Measurements from ENCODE around the gene ACLY. TPM values are rescaled to one million over a fixed set of nuclear protein-coding genes. Genes with fewer than 3 reads are reported as not detected.

Gene ACLY
- total RNA-seq, 1 experiment from 2014 or later, result 184 TPM

DNA sequence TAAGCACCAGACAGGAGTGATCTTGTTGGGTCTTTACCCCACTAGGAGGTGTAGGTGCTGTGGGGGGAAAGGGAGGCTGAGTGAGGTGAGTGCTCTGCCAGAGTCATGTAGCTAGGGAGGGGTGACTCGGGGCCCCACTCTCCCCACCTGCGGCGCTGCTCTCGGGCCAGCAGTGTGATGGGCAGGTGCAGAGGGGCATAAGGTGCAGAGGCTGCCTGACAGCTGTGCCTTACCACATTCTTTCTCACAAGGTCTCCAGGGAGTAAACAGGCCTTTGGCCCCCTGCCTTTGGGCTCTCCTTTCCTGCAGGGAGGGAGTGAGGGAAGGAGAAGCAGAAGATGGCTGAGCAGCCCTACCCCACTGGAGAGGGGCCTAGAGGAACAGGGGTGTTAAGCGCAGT is 43.4 kb upstream of the ACLY start:
- H3F3A ChIP-seq (ENCODE audit: insufficient read depth, low read depth), result peaks cover 16% of the 10 kb centered on the region
- H3K9me3 ChIP-seq (ENCODE audit: insufficient read depth, low read depth), result no peaks in the 10 kb centered on the region
- no peak for DNase-seq
- ChIA-PET CTCF (interaction anchor here (0.5 kb wide), 1 partner anchor 997 kb away, joined by 11 read pairs; no protein-coding TSS in a partner anchor), POLR2A (ENCODE audit: unreplicated experiment) (no interaction called here)
- no peaks in the 10 kb centered on the region for H4K20me1 ChIP-seq (ENCODE audit: insufficient read depth)
- TF ChIP-seq, protein P1, sequence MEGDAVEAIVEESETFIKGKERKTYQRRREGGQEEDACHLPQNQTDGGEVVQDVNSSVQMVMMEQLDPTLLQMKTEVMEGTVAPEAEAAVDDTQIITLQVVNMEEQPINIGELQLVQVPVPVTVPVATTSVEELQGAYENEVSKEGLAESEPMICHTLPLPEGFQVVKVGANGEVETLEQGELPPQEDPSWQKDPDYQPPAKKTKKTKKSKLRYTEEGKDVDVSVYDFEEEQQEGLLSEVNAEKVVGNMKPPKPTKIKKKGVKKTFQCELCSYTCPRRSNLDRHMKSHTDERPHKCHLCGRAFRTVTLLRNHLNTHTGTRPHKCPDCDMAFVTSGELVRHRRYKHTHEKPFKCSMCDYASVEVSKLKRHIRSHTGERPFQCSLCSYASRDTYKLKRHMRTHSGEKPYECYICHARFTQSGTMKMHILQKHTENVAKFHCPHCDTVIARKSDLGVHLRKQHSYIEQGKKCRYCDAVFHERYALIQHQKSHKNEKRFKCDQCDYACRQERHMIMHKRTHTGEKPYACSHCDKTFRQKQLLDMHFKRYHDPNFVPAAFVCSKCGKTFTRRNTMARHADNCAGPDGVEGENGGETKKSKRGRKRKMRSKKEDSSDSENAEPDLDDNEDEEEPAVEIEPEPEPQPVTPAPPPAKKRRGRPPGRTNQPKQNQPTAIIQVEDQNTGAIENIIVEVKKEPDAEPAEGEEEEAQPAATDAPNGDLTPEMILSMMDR (conservative IDR thresholded peaks at IDR 0.05), result no peak
- no peak for TF ChIP-seq EZH2 (IDR thresholded peaks at IDR 0.05; ENCODE audit: low read depth)
- no peaks in the 10 kb centered on the region for H3K27me3 ChIP-seq (ENCODE audit: insufficient read depth, low read depth)
- H3K36me3 ChIP-seq (ENCODE audit: low read depth), result no peaks in the 10 kb centered on the region
- H3K9me2 ChIP-seq (ENCODE audit: insufficient read depth), result no peaks in the 10 kb centered on the region
- no peak overlapping the region for H3K27ac ChIP-seq
- H2AFZ ChIP-seq, result no peak overlapping the region
- no peak overlapping the region for H3K4me3 ChIP-seq
- H3K79me2 ChIP-seq (ENCODE audit: low read depth), result peaks cover 1% of the 10 kb centered on the region
- H3K4me1 ChIP-seq (replicated peaks; ENCODE audit: insufficient read depth), result peaks cover 7% of the 10 kb centered on the region
- BruUV-seq (replicated peaks), result no TSS peak
- intact Hi-C loops (cut with micrococcal nuclease; ENCODE audit: unreplicated experiment), result no loop called here
- no peak overlapping the region for H3K4me2 ChIP-seq

DNA sequence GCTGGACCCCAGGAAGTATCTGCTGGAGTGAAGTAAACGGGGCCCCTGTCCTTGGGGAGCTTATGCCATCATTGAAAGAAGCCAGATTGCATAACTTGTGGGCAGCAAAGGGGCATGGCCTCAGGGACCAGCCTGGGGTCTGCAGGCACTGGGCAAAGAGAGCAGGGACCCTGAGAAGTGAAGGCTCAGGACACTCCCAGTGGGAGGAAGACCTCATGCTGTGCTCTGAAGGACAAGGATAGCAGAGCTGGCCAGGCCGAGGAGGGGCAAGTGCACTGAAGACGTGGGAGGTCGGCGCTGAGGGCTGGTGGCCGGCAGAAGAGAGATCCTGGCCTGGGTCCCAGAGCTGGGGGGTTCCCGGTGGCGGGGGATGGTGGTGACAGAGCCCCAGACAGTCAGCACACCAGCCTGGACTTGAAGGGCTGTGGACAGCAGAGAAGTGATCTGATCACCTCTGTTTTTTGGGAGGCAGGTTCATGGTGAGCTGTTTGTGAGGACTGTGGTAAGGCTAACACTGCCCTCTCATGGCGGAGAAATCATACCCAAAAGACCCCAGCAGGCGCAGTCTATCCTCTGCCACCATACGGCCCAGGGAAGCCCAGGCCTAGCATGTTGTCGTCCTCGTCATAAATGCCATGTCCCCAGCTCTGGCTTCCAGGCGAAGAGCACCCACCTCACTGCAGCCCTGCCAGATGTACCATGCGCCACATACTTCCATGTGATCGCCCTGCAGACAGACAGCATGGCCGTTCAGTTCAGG is 40.8 kb upstream of the ACLY start:
- no TSS peak for BruUV-seq (replicated peaks)
- no peak overlapping the region for H3K4me3 ChIP-seq
- H3K9me2 ChIP-seq (ENCODE audit: insufficient read depth), result no peaks in the 10 kb centered on the region
- H3K27ac ChIP-seq, result no peak overlapping the region
- ChIA-PET POLR2A (ENCODE audit: unreplicated experiment) (interaction anchor here (1.0 kb wide), 1 partner anchor 29 kb away, joined by 4 read pairs; the partner anchor contains the start of gene ODAD4), CTCF (interaction anchor here (0.6 kb wide), 2 partner anchors 85 to 159 kb away, joined by 3 to 7 read pairs; no protein-coding TSS in a partner anchor)
- no peaks in the 10 kb centered on the region for H3K36me3 ChIP-seq (ENCODE audit: low read depth)
- no peak overlapping the region for H2AFZ ChIP-seq
- H3K27me3 ChIP-seq (ENCODE audit: insufficient read depth, low read depth), result no peaks in the 10 kb centered on the region
- TF ChIP-seq, protein P1 (conservative IDR thresholded peaks at IDR 0.05), result peak; percentile 67
- TF ChIP-seq EZH2 (IDR thresholded peaks at IDR 0.05; ENCODE audit: low read depth), result no peak
- peak; percentile 36 to 47 for DNase-seq
- no peaks in the 10 kb centered on the region for H3K79me2 ChIP-seq (ENCODE audit: low read depth)
- no peaks in the 10 kb centered on the region for H3F3A ChIP-seq (ENCODE audit: insufficient read depth, low read depth)
- no peaks in the 10 kb centered on the region for H3K9me3 ChIP-seq (ENCODE audit: insufficient read depth, low read depth)
- no peaks in the 10 kb centered on the region for H3K4me1 ChIP-seq (replicated peaks; ENCODE audit: insufficient read depth)
- no peak overlapping the region for H3K4me2 ChIP-seq
- intact Hi-C loops (cut with micrococcal nuclease; ENCODE audit: unreplicated experiment), result loop anchor here (2.0 kb wide), 1 partner anchor 221 kb away; no protein-coding TSS in a partner anchor
- H4K20me1 ChIP-seq (ENCODE audit: insufficient read depth), result no peaks in the 10 kb centered on the region

DNA sequence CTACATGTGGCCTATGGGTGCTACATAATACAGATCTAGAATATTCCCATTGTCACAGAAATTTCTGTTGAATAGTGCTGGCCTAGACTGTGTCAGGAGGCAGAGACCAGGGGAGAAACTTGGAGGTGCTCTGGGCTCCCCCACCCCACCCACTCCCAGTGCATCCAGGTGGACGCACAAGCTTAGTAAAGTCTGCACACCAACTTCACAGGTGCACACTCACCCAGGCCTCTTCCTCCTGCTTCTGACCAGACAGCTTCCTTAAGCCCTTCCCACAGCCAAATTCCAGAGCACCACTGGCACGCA is 40.2 kb upstream of the ACLY start:
- Histone ChIP-seq H3K9me2 (ENCODE audit: insufficient read depth) (no peaks in the 10 kb centered on the region), H3K9me3 (ENCODE audit: insufficient read depth, low read depth) (no peaks in the 10 kb centered on the region), H3F3A (ENCODE audit: insufficient read depth, low read depth) (no peaks in the 10 kb centered on the region), H4K20me1 (ENCODE audit: insufficient read depth) (no peaks in the 10 kb centered on the region), H2AFZ (no peak overlapping the region), H3K79me2 (ENCODE audit: low read depth) (no peaks in the 10 kb centered on the region), H3K36me3 (ENCODE audit: low read depth) (no peaks in the 10 kb centered on the region), H3K27me3 (ENCODE audit: insufficient read depth, low read depth) (no peaks in the 10 kb centered on the region), H3K27ac (no peak overlapping the region), H3K4me2 (no peak overlapping the region), H3K4me3 (no peak overlapping the region), H3K4me1 (replicated peaks; ENCODE audit: insufficient read depth) (no peaks in the 10 kb centered on the region)
- no peak for DNase-seq
- TF ChIP-seq, protein P1 (conservative IDR thresholded peaks at IDR 0.05), result no peak
- TF ChIP-seq EZH2 (IDR thresholded peaks at IDR 0.05; ENCODE audit: low read depth), result no peak
- no TSS peak for BruUV-seq (replicated peaks)
- CTCF ChIA-PET, result interaction anchor here (0.6 kb wide), 2 partner anchors 84 to 158 kb away, joined by 3 to 7 read pairs; no protein-coding TSS in a partner anchor
- intact Hi-C loops (cut with micrococcal nuclease; ENCODE audit: unreplicated experiment), result loop anchor here (2.0 kb wide), 1 partner anchor 220 kb away; no protein-coding TSS in a partner anchor
- POLR2A ChIA-PET (ENCODE audit: unreplicated experiment), result interaction anchor here (0.5 to 1.0 kb wide), 2 partner anchors 28 to 35 kb away, joined by 4 read pairs; partner anchors contain the start of gene ODAD4

All from PC-9 (cell line).